ENCODE measurements around the gene SLC24A3.

The SLC24A3 gene

GRCh38 chr20:19715986-19716385, 503.5 kb downstream of the SLC24A3 start:
- no peak for DNase-seq (ENCODE audit: low spot score)

DNA sequence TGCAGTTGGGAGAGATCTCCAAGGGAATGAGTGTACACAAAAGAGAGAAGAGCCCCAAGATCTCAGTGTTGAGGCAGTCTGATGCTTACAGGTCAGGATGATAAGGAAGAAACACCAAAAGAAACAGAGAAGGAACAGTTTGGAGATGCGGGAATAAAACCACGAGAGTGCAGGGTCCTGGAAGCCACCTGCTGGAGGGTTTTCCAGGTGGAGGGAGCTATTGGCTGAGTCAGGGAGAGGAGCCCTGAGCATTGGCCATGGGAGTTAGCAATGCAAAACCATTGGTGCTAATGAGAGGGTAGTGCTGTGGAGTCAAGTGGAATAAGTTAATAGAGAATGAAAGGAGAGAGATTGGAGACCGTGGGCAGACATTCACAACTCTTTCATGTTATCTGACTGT, 506.4 kb downstream of the SLC24A3 start:
- DNase-seq (ENCODE audit: low spot score), result no peak

DNA sequence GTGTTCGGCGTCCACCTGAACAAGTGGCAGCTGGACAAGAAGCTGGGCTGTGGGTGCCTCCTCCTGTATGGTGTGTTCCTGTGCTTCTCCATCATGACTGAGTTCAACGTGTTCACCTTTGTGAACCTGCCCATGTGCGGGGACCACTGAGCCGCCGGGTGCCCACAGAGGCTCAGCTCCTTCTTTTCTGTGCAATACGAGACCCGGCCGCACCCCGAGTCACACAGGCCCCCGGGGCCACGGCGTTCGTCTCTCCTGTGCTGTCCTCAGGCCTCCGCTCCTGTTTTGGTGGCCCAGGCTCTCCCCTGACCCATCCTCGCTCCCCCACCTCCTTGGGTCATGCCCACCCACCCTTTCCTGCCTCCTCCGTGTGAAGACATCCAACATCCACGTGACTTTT, 508.5 kb downstream of the SLC24A3 start:
- no peak for DNase-seq (ENCODE audit: low spot score)

GRCh38 chr20:19723051-19723450, 510.6 kb downstream of the SLC24A3 start:
- DNase-seq (ENCODE audit: low spot score), result no peak

GRCh38 chr20:19723813-19724430, 511.5 kb downstream of the SLC24A3 start:
- no peak for DNase-seq (ENCODE audit: low spot score)

GRCh38 chr20:19725373-19725772, 512.9 kb downstream of the SLC24A3 start:
- DNase-seq (ENCODE audit: low spot score), result no peak

DNA sequence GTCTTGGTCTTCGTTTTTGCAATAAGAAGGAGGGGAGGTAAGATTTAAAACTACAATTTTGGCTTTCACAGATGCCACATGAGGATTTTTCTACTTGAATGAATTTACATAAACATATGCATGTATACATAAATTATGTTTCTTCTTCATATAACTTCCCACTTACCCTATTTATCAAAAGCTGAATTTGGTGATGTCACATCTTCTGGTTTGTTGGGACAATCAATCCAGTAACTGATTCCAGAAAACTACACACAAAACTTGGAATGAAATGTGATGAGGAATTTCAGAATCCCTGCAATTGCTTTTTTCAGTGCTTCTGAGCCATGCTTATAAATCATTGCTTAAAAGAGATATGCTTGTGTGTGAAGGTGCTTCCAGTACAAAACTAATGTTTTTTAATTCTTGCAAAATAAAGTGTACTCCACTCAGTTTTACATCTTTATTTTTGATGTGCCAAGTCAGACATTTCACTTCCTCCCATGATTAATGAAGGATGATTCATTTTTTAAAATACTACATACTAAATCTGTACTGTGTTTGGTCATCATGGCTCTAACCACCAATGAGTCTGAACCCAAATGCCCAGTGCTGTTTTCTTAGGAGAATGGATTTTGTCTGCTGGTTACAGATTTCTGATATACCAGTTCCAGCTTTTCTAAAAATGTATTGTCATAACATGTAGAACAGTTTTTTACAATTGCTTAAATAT, 513.5 kb downstream of the SLC24A3 start:
- DNase-seq (ENCODE audit: low spot score), result no peak

DNA sequence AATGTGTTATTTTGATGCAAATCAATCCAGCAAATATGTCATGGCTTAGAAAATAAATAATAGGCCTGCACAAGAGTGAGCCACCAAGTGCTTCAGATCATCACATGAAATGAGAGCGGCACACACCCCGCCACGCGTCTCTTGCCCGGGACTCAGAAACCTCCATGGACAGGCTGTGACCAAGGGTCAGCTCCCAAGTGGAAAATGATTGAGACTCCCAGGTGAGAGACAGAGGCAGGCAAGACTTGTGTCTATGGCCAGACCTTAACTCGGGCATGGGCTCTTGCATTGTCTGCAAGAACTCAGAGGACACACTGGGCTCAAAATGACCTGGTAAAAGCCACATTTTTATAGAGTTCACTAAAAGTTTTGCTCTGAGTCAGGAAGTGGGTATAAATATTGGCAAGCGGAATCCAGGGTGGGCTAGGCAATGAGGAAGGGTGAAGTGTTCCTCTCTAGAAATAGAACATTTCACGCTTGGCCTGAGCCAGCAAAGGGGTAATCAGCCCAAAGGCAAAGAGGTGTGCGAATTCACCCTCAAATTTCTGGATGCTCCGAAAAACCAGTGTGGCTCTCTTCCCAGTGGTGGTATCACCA, 514.9 kb downstream of the SLC24A3 start:
- DNase-seq (ENCODE audit: low spot score), result no peak

GRCh38 chr20:19729672-19730071, 517.2 kb downstream of the SLC24A3 start:
- no peak for DNase-seq (ENCODE audit: low spot score)

GRCh38 chr20:19730706-19731105, 518.3 kb downstream of the SLC24A3 start:
- DNase-seq (ENCODE audit: low spot score), result no peak

DNA sequence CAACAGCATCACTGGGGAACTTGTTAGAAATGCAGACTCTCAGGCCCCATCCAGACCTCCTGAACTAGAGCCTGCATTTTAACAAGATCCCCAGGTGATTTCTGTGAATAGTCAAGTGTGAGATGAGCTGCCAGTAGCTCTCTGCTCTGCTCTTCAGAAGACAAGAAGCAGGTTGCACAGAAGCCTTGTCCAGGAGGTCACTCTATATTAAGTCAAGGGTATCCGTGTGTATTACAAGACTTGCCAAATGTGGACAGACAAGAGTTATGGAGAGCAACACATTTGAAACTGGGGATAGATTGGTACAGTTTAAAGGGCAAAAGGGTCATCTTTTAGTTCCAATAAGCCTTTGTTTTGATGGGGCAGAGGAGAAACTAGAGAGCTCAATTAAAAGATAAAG, 522.4 kb downstream of the SLC24A3 start:
- no peak for DNase-seq (ENCODE audit: low spot score)

DNA sequence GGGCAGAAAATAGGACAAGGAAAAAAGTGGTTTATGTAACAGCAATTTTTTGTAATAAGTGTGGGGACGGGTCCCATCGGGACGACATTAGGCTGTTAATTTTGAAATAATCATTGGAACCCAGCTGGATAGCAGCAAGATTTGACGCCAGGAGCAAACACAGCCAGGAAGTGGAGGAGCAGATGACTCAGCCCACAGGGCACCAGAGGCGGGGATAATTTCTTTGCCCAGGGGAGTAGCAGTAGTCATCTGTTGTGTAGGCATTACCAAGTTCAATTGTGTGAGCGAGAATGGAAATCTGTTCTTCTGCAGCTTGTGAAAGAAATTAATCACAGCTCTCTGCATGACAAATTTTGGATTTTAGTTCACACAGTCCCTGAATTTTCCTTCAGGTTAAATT, 523.0 kb downstream of the SLC24A3 start:
- no peak for DNase-seq (ENCODE audit: low spot score)

DNA sequence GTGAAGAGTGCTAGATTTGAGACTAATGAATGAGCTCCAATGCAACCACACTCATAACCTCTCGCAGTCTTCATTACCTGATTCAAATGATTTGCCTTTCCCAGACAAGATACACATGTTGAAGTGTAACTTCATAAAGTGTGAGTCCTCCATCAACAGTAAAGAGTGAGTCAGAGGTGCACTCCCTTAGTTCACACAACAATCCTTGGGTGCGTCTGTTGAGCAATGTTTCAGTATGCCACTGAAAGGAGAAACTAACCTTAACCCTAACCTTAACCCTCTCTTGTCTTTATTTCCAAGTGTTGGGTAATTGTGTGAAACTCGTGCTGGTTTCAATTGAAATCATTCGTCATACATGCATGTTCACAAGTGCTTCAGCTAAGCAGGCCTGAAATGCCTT, 524.6 kb downstream of the SLC24A3 start:
- DNase-seq (ENCODE audit: low spot score), result no peak

- no peak for DNase-seq (ENCODE audit: low spot score)
Observed at GRCh38 chr20:19738951-19739350, 526.5 kb downstream of the SLC24A3 start.

- DNase-seq (ENCODE audit: low spot score), result no peak
Observed at GRCh38 chr20:19739351-19739750, 526.9 kb downstream of the SLC24A3 start.

- DNase-seq (ENCODE audit: low spot score), result no peak
Observed at GRCh38 chr20:19740512-19740911, 528.1 kb downstream of the SLC24A3 start.

- no peak for DNase-seq (ENCODE audit: low spot score)
Observed at GRCh38 chr20:19741924-19742323, 529.5 kb downstream of the SLC24A3 start.

- no peak for DNase-seq (ENCODE audit: low spot score)
Observed at GRCh38 chr20:19742974-19743639, 530.7 kb downstream of the SLC24A3 start.

DNA sequence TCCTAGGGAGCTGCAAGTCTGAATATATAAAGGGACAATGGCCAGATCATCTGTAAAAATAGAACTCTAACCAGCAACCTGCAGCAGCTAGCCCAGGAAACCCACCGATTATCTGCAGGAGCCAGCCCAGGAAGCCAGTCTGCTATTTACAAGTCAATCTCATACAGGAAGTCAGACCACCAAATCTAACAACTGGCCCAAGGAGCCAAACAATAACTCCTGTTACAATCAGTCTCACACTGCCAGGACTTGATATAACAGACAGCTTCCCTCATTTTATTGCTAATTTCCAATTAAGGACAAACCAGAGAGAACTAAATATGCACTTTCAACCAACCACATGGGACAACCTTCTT, 531.2 kb downstream of the SLC24A3 start:
- DNase-seq (ENCODE audit: low spot score), result no peak

DNA sequence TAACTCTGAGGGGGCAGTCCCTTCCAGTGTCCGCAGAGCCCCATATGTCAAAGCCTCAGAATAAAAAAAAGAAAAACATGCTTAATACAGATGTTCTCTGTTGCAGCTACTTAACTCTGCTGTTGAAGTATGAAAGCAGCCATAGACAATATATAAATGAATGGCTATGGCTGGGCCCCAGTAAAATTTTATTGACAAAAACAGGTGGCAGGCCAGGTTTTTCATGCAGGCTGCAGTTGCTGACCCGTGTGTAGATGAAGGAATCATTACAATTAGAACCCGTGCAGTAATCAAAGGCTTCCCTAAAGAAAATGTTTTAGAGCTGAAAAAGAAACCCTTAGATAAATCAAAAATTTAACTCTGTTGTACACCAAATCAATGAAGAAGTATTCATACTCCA, 532.7 kb downstream of the SLC24A3 start:
- DNase-seq (ENCODE audit: low spot score), result no peak

- no peak for DNase-seq (ENCODE audit: low spot score)
Observed at GRCh38 chr20:19745584-19745983, 533.1 kb downstream of the SLC24A3 start.

GRCh38 chr20:19746396-19746795, 534.0 kb downstream of the SLC24A3 start:
- DNase-seq (ENCODE audit: low spot score), result no peak

GRCh38 chr20:19747903-19748302, 535.5 kb downstream of the SLC24A3 start:
- DNase-seq (ENCODE audit: low spot score), result no peak

Data from HuH-7.5 (cell line).